Activated T-cell treated with anti-CD3 and anti-CD28 coated beads for 4 hours (primary cell): Measurements from ENCODE around the gene PANK4.

Source experiments
- DNase-seq: peaks from one replicate; pipeline ENCODE4 v3.0.0-alpha.2; 2020

Gene PANK4

GRCh38 chr1:2528016-2528415 lies 1.6 kb upstream of the PANK4 start:
- DNase-seq, result no peak

- DNase-seq, result no peak
These were observed 1.1 kb upstream of the PANK4 start for GRCh38 chr1:2527556-2527860.

- peak; percentile 44 for DNase-seq
These were observed 594 bp upstream of the PANK4 start for GRCh38 chr1:2526824-2527555.

DNA sequence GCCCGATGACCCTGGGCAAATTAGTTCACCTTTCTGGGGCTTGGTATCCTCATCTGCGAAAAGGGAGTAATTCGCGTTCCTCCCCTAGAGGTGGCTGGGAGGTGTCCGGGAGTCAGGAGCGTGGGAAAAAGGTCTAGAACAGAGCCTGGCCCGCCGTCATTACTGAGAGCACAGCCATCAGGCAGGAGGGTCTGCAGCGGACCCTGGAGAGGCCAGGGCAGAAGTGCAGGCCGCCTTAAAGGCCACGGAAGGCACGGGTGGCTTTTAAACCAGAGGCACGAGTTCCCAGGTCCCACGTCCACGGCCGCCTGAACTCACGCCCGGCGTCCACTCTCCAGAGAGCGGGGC lies 850 bp downstream of the PANK4 start:
- no peak for DNase-seq

DNA sequence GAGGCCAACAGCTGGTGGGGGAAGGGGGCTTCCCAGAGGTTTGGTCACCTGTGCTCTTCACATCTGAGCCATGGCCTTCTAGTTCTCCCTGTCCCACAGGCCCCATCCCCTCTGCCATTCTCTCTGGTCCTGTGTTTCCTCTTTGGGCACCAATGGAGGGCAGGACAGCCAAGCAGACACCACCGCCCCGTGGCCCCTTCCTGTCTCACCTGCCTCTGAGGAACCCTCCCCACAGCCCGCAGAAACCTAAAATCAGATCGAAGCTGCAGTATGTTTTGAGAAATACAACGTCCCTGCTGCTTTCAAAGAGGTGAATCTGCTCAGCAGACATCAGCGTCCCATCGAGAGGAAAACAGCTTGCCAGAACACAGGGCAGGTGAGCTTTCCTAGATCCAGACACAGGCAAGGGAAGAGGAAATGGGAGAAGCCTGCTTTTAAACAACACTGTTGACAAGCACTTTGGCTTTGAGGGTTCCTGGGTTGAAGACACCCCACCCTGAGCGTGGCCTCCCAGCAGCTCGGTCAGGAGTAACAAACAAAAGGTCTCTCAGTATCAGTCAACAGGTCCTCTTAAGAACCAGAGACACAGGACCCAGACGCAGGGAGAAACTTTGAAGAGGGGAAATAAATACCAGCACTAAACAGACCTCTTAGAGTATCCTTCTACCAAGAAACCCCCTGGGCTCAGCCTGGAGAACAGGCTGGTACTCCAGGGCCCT lies 2.3 kb downstream of the PANK4 start:
- DNase-seq, result no peak

DNA sequence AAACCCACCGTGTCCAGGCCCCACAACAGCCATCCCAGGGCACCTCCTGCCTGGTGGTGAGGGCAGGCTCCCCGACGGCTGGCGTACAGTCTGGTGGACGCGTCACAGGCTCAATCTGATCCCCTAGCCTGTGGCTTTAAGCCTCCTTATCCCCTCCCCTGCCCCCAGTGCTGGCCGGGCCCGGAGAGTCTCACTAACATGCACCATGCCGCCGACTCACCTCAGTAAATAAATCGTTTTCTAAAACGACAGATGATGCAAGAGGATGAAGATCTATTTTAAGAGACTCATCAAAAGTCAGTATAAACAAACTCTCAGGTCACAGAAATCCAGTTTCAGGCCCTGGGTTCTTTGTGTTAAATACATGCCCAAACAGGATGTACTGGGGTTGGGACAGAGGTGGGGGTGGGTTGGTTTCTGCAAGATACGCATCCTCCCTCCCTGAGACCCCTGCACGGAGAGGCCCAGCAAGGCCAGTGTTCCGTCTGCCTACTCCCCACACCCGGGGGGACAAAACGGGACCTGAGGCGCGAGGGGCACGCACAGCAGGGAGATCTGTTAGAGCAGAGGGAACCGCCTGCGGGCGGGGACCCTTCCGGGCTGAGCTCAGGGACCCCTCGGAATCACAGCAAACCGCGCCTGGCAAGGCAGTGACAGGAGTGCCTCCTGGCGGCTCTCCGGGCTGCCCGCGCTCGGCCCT lies 3.1 kb downstream of the PANK4 start:
- DNase-seq, result no peak

DNA sequence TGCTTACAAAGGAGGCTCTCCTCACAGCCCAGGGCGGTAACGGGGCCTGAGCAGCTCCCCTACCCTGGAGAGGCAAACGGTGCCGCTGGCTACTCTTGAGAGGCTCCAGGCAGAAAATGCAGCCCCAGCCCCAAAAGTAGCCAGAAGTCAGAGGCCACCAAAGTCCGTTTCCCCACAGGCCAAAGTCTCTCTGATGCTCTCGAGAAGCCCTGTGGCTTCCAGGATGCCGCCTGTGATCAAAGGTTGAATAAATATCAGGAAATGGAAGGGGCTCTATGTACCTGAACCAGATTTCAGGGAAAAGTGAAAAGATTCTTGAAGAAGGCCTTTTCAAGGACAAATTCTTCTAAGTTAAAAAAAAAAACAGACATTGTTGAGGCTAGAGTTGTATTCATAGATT lies 4.2 kb downstream of the PANK4 start:
- no peak for DNase-seq

DNA sequence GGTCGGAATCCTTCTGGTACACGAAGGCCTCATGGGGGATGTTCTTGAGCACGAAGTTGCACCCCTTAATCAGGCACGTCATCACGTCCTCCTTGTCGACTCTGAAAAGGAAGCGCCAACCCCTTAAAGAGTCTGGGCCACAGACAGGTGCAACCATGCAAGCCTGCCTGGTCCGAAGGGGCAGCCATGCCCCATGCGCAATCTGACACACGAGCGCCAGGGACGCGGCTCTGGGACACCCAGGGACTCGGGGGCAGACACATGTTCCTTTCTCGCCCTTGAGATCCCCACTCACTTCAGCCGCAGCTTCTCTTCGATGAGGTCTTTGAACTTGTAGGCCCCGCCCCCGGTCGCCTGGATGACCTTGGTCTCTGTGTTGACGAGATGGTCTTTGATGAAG lies 5.6 kb downstream of the PANK4 start:
- DNase-seq, result no peak

- DNase-seq, result no peak
These were observed 6.2 kb downstream of the PANK4 start for GRCh38 chr1:2520206-2520605.

GRCh38 chr1:2519729-2520128 lies 6.7 kb downstream of the PANK4 start:
- DNase-seq, result no peak

GRCh38 chr1:2519029-2519685 lies 7.2 kb downstream of the PANK4 start:
- DNase-seq, result no peak

DNA sequence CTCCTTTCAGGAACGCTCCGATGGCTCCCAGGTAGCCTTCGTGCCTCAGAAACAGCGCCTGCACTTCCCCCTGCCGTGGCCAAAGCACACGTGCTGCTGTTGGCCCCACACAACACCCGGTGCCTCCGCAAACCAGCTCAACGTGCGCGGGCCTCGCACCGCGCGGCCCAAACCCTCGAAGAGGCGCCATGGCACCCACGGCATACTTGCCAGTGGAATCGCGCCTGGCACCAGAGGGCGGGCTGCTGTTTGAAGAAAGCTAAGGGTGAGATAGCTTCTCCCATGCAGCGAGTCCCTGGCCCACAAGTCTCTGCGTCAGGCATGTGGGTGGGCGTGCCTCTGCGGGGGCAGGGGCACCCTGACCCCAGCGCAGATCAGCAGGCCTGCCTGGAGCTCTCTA lies 7.9 kb downstream of the PANK4 start:
- no peak for DNase-seq

DNA sequence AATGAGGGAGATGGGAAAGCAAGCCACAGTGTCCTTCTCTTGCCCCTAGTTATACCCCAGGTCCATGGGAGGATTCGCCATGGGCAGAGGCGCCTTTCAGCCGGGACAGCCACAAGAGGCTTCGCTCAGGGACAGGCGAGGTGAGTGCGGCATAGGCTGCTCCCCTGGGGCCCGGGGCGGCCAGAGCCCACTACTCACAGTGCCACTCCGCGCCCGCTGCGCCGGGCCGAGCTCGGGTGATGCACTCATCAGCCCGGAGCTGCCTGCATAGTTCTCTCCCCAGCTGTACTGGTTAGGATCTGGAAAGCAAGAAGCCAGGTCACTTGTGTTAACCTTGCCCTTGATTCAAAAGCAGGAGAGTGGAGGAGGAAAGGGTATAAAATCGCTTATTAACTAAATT lies 8.4 kb downstream of the PANK4 start:
- no peak for DNase-seq

- no peak for DNase-seq
These were observed 9.4 kb downstream of the PANK4 start for GRCh38 chr1:2516946-2517345.

DNA sequence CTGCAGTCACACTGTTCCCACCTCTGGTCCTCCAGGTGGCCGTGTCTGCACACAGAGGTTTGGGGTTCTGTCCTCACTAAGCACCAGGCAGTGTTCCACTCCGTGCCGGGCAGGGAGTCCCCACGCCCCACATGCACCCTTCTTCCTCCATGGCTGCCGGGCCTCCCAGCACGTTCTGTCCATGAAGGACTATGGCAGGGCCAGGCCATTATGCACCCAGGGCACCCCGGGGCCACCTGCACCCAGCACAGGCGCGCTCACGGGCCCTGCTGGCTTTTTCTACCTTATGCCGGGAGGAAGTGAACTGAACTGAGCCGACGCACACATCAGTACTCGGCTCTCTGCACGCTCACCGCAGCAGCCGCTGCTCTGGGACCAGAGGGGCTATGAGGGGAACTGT lies 10.3 kb downstream of the PANK4 start:
- DNase-seq, result no peak

DNA sequence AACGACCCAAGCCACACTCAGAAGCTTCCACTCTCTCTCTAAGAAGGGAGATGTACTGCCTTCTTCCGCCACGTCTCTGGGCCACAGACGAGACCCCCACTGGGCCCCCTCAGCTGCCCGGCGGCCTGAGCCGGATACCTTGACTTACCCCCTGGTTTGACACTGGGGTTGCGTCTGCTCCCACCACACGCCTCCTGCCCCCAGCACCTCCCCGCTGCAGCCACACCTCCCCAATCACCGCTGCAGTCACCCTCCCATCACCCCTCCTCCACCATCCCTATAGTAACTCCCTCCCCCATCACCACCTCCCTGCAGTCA lies 10.7 kb downstream of the PANK4 start:
- no peak for DNase-seq

- no peak for DNase-seq
These were observed 11.3 kb downstream of the PANK4 start for GRCh38 chr1:2514863-2515762.

DNA sequence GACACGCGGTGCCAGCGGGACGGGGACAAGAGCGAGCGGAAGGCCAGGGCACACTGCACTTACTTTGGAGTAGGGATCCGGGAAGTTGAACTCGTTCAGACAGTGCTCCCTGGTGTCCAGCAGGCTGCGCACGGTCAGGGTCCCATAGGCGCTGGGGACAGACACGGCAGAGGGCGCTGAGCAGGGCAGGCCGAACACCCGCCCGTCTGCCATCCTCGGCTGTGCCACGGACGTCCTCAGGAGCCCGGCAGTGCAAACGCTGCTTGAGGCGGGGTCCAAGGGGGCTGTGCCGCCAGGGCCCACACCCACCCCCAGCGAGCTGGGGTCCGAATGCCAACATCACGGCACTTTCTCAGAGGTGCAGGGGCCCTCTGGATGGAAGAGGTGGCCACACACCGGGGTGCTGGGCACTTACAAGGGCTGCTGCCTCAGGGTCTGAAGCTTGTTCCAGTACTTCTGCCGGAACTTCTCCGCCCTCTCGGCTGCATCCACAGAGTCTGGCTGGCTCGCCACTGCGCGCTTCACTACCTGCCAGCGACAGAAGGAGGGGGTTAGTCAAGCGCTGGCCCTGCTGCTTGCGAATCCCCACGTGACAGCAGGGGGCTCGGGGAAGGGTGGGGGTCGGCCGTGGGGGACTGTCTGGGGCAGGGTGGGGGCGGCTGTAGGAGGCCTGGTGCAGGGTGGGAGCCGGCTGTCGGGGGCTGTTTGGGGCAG lies 12.3 kb downstream of the PANK4 start:
- DNase-seq, result no peak

DNA sequence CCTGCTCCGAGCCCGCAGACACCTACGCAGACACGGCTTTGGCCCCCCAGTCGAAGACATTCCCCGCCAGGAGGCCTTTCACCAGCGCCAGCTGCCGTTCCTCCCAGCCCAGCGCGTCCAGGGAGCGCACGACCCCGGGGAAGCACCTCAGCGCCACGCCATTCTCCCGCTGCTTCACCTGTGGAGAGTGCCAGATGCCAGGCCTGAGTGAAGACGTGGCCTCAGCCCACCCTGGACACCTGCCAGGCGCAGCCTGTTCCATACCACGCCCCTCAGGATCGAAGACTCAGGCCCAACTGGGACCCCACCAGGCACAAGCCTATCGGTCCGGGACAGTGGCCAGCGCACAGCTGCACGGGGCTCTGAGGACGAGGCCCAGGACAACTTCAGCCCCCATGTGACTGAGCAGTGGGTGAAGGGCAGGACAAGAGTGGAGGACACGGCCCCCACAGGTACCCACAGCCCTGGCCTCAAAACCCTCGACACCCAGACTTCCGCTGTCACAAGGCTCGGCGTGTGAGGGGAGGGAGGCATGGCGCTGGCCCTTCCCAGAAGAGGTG lies 13.5 kb downstream of the PANK4 start:
- no peak for DNase-seq

GRCh38 chr1:2510366-2511155 lies 15.8 kb downstream of the PANK4 start:
- DNase-seq, result no peak

GRCh38 chr1:2509589-2509988 lies 16.8 kb downstream of the PANK4 start:
- DNase-seq, result no peak
